GM13976 (cell line): ENCODE results near the gene SERGEF.

Experiments used
- DNase-seq: peaks from one replicate; pipeline ENCODE4 v3.0.0; 2012; ENCODE audit warnings: low spot score
- CTCF ChIP-seq: IDR thresholded peaks from 2 replicates; pipeline ENCODE4 v1.5.1; 2012; ENCODE audit warnings: borderline replicate concordance, mild to moderate bottlenecking; ENCODE audit not compliant: insufficient read depth; ENCODE audit errors: extremely low read depth, missing control alignments, control extremely low read depth
- in situ Hi-C: fragments of 300-500 bp; cut with MboI; formaldehyde crosslinking; loops from one replicate; pipeline ENCODE4 v1.12.0; 2022; ENCODE audit warnings: low sequenced_read_pairs, mixed read lengths, inconsistent platforms; ENCODE audit not compliant: unreplicated experiment

Gene SERGEF

DNA sequence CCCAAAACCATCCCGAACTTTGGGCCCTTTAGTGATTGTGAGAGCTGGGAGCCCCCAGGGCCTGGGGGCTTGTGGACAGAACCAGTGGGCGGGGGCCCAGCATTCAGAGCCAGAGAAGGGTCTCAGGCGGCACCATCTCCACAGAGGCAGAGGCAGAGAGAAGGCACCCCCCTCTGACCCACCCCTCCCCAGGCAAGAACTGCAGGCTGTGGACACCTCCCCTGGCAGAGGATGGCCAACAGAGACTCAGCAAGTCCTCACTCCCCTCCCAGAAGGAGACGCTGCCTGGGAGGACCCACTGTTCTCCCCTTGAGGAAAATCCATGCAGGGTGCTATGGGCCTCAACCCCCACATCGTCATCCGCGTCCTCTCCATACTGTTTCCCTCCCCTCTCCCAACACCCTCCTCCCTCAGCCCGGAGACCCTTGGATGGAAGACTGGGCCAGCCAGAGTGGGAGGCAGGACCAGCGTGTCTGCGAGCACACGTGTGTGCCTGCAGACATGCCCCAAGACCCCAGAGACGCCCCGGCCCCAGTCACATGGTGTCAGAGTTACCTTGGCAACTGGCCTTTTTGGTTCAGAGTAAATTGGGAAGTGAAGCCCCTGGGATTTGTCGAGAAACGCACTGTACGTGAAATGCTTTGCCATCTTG lies 235.6 kb downstream of the SERGEF start:
- no peak for DNase-seq
- in situ Hi-C loops = no loop called here

DNA sequence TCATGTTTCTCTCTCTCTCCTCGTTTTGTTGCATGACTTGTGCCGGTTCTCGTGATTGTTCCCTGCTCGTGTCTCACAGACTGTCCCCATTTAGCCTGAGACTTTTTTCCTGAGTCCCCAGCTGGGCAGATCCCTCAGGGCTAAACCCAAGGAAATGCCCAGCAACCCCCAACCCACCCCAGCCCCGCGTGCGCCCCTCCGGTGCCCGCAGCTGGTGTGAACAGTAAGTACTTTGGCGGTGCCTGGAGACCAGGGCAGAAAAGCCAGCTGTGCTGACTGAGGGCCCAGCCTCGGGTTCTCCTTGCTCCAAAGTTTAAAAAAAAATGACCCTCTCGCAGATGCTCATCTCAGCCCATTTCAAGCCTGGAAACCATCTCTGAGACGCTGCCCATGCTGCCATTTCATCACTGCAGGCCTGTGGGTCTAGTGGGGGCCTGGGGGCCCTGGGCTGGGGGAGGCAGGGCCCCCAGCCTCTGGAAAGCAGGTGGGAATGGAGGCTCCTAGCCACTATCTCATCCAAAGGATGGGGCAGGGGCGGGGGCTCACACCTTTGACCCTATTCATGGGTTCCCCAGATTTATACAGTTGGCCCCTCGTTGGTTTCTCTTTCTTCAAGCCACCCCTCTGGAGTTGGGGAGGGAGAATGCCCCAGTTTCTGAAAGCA lies 236.5 kb downstream of the SERGEF start:
- DNase-seq = no peak
- in situ Hi-C loops = no loop called here

More for the DNA sequence above, 235.6 kb downstream of the SERGEF start:
- no peak for TF ChIP-seq CTCF

GRCh38 chr11:17775507-17776211 lies 237.2 kb downstream of the SERGEF start:
- TF ChIP-seq CTCF = no peak
- DNase-seq = no peak
- in situ Hi-C loops = no loop called here

More for the DNA sequence above, 236.5 kb downstream of the SERGEF start:
- TF ChIP-seq CTCF = no peak

DNA sequence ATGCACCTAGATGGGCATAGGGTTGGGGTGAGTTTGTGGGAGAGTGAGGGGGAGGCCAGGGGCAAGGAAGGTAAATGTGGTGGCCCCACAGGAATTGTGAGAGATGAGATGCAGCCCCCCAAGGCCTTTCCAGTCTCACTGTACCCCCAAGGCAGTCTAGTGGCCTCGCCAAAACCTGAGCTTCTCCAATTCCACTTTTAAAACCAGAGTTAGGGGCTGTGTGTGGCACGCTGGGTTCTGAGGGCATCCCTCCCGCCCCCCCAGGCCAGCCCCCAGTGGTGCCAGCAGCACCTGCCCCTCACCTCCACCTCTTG lies 237.9 kb downstream of the SERGEF start:
- in situ Hi-C loops = no loop called here
- DNase-seq = no peak
- no peak for TF ChIP-seq CTCF

- DNase-seq = no peak
- TF ChIP-seq CTCF = no peak
- in situ Hi-C loops = no loop called here
Observed at GRCh38 chr11:17774232-17775034, 238.4 kb downstream of the SERGEF start.

DNA sequence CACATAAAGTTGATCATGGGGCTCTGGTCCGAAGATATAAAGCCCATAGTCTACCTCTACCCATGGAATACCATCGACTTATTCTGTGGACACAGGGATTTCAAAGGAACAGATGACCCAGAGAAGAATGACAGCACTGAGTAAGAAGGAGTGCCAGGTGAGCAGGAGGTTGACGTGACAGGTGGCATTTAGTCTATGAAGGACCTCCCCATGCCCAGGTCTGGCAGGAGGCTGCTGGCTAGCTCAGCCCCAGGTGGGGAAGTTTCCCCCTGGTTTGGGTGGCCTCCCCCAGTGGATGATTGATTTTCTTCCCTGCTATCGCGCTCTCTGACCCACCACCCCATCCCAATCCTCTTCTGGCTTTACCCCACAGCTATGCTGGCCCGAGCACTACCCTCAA lies 239.2 kb downstream of the SERGEF start:
- no peak for TF ChIP-seq CTCF
- no peak for DNase-seq
- in situ Hi-C loops = no loop called here
